SW480 (cell line): ENCODE results near the gene KCNJ6.
A peak's percentile ranks its signal among the peaks of the same experiment; 100 is the strongest.

Experiments
- DNase-seq: peaks from one replicate; pipeline ENCODE4 v3.0.0-alpha.2; 2016; ENCODE audit warnings: low spot score

The KCNJ6 gene

DNA sequence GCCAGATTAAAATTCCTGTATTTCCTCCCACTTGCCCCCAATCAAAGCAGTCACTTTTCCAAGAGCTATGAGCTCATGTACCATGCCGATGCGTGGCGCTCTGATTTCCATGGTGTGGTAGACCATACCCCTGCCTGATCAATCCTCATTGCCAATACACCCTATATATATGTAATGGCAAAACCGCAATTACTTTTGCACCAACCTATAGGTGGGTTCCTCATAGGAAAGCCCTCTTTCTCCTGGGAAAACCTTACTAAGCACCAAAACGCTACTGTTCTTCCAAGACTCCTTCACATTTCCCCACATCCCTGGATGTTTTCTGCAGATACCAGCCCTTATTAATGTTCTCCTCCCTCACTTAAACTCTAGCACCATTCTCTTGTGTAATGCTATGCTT, 11.0 kb downstream of the KCNJ6 start:
- DNase-seq = no peak

DNA sequence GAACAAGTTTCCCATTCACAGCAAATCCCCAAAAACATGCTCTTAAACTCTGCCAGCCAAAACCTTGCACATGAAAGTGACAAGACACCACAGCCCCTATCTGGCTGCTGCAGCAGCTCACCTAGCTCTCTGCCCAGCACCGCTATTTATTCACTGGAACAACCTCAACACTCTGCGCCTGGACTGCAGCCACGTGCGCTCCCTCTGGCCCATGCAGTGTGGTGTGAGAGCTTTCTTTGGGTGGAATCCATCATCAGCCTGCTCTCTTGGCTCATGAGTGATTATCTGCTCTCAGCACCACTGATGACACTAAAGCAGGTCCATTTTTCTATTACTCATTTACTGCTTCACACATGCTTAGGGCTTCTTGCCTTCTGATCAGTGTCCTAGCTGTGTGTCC, 11.4 kb downstream of the KCNJ6 start:
- no peak for DNase-seq

DNA sequence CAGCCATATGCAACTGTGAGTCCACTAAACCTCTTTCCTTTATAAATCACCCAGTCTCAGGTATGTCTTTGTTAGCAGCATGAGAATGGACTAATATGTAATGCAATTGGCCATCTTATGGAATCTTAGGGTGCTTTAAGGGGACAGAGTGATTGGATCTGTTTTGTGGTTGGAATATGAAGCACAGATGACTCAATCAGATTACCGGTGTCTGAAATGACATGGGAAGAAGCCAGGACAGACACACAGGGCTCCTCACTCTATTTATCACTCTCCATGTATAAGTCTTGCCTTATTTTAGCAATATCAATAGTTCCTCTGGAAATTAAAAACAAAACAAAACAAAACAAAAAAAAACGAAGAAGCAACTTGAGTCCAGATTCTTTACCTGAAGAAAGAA, 12.9 kb downstream of the KCNJ6 start:
- DNase-seq = no peak

DNA sequence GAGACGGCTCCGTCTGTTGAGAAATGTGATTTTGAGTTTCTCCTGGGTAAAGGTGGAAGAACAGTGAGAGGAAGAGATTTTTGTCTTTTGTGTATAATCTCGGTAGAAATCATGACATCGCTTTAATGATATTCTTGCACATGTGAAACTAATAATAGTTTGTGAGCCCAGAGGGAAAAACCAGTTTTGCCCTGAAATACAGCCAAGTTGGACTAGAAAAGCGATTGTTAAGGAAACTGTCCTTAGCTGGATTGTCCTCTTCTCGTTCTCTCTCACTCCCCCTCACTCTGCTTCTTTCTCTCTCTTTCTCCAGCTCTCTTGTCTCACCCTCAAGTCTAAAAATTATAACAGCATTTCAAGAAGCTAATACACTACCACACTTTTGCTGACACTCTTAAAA, 17.1 kb downstream of the KCNJ6 start:
- DNase-seq = no peak

DNA sequence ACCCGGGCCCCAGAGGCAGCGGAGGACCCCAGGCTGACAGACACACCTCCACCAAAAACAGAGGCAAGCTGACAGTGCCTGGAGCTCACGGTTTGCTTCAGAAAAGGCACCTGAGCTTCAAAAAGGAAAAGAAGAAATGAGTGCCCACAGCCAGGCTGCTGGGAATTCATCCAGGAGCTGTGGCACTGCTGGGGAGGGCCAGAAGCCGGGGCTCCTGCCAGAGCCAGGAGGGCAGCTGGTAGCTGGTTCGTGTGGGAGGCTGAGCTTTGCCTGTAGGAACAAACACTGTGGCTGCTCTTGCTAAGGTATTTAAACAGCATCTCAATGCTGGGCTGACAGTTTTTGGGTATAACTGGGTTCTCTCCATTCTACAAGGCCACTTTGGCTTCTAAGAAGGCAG, 19.5 kb downstream of the KCNJ6 start:
- DNase-seq = no peak

DNA sequence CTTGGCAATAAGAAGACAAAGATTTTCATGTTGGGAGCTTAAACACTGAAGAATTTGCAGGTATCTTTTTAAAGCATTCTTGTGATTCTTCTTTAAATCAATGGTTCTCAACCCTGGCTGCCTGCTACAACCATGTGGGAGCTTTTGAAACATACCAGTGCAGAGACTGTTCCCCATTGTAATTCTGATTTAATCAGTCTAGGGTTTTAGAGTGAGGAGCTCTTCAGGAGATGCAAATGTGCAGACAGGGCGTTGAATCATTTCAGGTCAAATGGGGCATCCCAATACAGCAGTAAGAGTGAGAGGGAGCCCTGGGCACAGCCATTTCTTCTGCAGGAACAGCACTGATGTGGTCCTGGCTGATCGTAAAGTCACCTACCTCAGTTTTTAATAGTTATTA, 24.3 kb downstream of the KCNJ6 start:
- DNase-seq = no peak

DNA sequence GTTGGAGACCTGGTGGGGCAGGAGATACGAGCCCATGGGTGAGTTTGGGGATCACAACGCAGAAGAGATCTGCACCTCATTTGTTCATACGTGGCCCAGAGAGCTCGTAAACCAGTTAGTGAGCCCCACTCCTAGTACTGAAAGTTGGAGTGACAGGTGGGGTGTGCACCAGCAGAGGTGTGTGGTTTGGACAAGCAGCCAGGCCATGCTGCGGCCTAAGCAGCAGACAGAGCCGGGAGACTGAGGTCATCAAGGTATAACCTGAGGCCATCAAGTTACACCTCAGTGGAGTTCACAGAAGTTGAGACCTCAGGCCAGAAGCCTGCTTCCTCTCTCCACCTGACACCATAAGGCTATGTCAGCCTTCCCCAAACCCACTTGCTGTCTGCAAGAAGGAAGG, 27.6 kb downstream of the KCNJ6 start:
- no peak for DNase-seq

DNA sequence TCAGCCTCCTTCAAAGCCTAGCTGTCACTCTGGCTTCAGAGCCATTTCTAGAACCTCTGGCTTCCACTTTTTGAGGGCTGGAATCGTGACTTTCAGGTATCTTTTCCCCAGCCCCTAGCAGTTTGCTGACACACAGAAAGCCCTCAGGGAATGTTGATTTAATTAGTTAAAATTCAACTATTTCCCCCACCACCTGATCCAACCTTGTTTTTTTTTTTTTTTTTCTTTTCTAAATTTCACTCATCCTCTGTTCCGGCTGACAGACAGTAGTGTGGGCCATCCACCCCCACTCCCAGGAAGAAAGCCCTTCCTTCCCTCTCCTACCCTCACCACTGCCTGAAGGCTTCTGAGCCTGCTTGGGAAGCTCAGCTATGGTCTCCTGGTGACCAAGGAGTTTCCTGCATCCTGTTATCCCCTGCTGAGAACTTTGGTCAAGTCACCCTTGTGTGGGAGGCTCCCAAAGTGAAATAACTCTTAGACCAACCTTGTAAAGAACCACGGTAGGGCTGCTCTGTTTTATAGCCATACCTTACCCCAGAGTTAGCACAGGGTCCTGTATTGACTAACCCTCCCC, 29.4 kb downstream of the KCNJ6 start:
- DNase-seq = no peak

DNA sequence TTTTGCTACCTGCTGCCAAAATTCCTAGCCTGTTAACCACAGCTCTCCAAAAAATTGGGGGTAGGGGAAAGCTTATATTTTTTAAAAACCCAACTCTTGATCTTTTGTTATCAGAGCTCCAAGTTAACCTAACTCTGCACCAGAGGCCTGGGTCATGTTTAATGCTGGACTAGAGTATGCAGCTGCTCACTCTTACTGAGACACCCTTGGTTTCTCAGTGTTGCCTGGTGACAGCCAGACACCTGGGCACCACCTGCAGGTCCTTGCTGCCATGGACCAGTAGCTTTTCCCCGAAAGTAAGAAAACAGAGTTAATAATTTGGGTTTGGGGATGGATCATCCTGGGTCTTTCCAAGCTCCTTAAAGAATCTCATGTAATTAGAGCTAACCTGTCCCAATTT, 30.1 kb downstream of the KCNJ6 start:
- no peak for DNase-seq

DNA sequence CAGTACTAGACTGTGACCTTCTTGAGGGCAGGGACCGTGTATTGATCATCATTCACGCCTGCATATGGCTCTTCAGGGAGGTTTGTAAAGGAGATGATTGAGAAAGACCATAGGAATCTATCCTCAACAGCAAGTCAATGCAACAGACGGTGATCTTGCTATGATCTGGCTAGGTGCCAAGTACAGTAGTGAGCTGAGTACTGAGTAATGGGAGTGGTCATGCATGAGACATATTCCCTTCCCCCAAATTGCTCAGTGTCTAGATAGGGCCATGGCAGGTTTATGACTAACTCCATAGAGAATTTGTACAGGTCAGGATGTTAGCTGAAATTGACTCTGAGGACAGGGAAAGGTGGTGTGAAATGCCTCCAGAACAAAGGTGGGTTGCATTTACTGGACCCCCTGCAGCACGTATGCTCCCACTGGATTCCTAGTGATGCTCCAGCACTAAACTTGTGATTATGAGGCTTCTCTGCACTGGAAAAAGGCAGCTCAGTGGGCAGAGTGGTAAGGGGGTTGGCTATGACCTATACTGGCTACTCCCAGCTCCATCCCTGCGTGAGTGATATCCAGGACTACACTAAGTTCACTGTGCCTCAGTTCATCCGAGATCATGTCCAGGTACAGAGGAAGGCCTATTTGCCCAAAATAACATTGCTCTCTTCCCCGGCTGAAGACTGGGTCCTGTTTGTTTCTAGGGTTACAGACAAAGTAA, 37.2 kb downstream of the KCNJ6 start:
- DNase-seq = peak; percentile 64

DNA sequence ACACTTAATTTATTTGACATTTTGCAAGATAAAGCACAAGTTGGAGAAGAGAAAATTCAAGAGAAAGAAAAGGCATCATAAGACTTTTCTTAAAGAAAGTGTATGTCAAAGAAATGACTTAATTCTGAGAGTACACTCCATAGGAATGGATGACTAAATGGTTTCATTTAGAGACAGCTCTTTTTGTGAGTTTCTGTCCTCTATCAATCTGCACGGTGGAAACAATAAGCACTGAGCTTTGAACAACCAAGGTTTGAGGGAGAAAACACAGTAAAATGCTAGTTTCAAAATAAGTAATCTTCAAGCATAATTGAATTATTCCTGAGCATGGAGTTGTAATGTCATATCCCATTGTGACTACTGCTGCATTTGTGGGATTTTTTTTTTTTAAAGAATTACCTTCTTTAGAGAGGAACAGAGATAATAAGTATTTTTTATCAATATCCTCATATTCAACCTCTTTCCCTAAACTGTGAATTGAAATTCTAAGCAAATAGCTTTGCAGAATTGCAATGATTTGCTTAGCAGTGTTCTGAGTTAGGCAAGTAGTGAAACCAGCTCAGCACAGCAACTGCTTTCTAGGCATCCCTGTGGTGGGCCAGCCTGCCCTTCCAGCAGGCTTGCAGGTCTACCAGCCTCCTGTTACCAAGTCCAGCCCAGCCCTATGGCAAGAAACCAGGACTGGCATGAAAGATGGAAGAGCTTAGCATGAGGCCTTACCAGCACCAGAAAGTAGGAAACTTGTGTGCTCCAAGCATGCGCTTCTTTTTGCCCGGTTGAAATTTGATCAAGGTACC, 38.2 kb downstream of the KCNJ6 start:
- no peak for DNase-seq

DNA sequence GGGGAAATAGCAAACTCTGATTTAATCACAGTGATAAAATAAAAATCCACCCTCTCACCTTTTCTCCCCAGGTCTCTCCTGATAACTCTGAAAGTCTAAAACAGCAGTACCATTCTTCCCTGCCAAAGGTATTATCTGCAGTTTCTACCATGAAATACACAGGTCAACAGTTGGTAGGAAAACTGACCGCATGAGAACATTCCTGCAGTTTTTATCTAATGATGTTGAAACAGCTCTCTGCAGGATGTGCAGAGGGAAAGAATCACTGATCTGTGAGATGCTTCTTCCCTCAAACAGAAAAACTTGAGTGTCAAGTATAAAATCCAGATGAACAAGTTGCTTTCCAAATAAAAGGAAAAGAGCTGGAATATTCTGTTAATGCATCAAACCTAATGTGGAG, 39.1 kb downstream of the KCNJ6 start:
- DNase-seq = no peak

DNA sequence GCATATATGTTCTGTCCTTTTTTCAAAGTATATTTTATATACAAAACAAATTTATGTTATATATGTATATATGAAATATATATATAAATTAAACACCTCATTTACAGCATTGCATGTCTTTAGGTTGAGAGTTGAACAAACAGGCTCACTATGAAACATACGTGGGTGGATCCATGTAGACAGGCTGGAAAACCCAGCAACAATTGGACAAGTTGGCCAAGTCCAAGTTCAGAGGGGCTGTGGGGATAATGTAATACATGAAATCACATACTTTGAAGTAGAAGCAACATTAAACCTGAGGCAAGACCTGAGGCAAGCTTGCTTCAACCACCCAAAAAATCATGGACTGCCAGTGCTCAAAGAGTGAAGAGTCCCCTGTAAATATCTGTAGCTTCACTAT, 39.7 kb downstream of the KCNJ6 start:
- no peak for DNase-seq

DNA sequence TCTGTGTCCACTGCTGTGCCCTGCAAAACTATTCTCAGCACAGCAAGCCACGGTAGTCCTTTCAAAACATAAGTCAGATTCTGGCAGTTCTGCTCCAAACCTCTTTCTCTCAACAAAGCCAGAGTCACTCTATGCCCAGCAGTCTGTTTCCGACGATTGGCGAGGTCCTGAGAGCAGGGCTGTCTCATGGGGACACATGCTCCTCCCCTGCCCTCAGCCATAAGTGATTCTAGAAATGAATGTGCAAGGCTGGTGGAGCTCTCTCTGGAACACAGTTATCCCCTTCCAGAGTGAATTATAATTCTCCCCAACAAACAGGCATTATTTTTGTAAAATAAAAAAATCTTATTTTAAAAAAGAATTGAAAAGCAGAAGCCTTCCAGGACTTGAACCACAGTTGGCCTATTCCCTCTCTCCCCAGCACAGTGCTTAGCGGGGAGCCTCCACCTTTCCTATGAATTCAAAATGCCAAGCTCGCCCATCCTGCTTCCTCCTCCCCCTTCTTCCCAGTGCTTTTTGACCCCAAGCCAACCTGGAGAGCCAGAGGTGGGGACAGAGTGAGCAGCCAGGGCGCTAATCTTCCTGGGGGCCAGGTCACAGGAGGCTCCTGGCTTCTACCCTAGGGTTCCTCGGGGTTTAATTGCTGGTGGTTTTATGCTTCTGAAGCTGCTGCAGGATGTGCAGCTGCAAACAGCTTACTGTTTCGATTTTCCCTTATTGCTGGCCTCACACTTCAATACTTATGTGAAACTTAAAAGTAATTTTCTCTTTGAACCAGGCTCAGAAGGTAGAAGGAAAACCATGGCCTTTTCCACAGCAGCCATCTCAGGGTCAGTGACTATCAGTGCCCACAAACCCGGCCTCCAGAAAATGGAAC, 41.1 kb downstream of the KCNJ6 start:
- no peak for DNase-seq

DNA sequence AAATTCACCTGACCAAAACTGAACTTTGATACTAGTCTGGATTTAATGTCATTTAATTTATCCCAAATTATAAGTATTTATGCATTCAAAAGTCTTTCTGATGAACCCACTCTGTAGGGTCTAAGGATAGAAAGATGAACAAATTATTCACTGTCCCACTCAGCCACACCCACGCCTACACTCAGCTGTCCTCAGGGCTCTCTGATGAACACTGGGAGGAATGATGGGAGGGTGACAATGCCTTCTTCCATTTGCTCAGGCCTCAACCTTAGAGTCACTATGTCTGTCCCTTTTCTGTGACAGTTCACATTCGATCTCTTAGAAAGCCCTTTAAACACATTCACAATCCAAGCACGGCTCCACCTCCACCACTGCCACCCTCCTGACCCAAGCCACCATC, 41.8 kb downstream of the KCNJ6 start:
- no peak for DNase-seq

DNA sequence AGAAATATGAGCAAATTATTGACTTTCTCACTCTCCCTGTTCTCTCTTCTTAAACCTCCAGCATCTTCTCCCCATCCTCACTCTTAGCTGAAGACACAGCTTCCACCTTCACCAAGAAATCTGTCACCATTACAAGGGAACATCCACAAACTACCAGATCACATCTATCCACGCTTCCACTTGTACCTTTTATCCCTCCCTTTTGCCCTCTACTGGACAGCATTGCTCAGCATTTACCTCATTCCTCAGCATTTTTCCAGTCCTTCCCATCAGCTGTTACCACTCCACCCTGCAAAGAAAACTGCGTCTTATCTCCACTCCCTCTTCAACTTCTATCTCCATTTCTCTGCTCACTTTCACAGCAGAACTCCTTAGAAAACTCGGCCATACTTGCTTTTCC, 42.6 kb downstream of the KCNJ6 start:
- peak; percentile 18 for DNase-seq

DNA sequence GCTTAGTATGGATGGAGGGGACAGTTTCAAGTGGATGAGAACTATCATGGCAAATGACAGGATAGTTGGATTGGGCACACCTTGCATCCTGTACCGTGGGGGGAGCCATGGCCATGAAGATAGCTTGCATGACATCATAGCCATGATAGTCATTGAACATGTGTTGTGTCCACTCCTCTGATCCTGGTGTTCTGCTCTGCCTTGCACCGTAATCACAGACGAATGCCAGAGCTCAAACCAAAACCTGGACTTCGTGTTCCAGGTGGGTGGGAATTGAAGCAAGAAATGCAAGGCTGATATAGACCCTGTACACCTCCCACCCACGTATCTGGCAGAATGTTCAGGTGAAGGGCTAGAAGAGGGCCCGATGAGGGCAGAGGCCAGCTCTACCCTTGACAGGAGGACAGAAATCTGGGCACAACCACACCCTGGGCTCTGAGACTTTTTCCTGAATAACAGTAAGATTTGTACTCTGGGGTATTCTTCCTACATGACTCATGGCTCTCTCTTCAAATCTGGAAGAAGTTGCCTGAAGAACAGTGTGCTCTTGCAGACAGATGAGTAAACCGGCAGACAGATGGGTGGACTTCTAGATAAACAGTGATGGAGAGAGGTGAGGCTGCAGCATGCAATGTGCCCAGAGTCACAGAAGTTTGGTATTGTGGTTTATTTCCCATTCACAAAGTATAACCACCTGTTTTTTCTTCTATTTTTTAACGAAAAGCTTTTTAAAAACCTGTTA, 45.0 kb downstream of the KCNJ6 start:
- no peak for DNase-seq

DNA sequence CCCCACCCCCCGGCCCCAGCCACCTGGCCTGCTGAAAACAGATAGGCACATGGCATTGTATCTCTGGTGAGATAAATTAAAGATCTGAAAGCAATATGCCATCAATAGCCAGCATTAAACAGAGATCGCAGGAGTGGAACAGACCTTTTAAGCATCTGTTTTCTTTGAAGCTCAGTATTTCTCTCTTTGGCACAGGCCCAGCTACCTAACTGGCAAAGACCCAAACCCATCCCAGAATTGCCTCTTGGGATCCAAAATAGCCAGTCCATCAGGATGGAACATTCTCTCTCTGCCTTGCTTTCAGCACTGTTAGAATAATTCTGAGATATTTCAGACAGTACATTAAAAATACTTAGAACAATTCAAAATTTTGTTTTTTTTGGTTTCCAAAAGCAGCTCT, 46.0 kb downstream of the KCNJ6 start:
- no peak for DNase-seq

DNA sequence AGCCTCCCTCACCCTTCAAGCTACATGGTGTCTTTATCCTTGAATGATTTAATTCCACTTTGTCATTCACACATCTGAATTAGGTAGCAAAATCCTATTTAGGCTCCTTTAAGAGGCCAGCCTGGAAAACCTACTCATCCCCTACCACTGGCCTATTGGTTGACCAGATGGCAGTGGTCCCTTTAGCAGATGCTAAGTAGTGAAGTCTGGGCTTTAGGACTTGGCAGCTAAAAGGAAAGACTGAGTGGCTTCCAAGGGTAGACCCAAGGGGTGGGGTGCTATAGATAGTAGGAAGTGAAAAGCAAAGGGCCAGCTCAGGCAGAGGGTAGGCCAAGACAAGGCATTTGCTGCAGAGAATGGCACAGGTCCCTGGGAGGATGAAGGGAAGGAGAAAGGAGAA, 46.6 kb downstream of the KCNJ6 start:
- DNase-seq = no peak

DNA sequence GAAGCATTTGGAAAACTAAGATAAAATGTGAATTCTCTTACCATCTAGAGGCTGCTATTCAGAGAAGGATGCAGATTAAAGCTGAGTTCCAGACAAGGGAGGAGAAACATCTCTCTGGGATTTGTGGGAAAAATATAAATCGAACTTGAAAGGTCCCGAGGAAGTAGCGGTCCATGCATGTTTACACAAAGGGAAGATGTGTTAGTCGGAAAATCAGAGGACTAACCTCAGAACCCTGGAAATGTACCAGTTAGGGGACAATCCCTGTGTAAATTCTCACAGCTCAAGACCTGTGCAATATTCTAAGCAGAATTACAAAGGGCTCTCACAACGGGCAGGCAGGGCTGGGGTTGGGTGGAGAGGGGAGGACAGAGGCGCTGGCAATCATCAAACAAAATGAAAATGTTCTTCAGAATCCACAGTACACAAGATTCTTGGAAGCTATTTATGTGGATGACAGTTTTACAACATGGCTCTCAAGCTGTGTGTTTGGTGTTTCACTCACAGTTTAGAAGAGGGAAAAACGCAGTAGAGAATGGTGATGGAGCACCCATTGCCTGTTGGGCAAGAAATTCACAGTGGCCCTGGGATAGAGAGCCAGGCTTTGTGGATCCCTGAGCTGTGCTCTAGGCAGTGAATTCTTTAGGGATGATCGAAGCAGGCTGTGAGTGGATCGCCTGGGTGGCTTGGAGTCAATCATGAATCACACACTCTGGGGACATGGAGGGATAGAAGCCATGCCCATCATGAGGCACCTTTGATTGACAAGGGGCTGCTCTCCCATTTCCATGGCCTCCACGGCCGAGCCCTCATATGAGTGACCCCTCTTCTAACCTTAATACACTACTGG, 47.6 kb downstream of the KCNJ6 start:
- DNase-seq = no peak

DNA sequence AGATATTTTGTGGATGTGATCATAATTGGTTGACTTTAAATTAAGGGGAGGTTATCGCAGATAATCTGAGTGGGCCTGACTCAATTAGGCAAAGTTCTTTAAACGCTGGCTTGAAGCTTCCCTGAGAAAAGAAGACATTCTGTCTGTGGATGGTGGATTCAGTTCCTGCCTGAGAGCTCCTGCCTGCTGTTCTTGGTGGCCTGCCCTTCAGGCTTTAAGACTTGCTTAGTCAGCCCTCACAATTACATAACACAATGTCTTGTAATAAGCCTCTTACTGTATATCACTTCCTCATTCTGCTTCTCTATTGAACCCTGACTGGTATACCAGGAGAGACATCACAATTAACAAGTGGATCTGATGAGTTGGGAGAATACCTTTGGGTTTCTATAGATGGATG, 50.2 kb downstream of the KCNJ6 start:
- DNase-seq = no peak
